Transverse colon (tissue), 4 donors: ENCODE data around the gene MBP. TPM values are rescaled to one million over a fixed set of nuclear protein-coding genes. Genes with fewer than 3 reads are reported as not detected.

ENCODE experiments used
- DNase-seq: peaks from one replicate; pipeline ENCODE4 v3.0.0-alpha.2; 2019
- H3K27ac ChIP-seq, 4 donors: fragments of 200-600 bp; sonication (generic); 2 replicates each; pipeline ENCODE4 v1.5.1; 2016 to 2018; ENCODE audit warnings: inconsistent platforms in 4 of 4
- H3K27me3 ChIP-seq: fragments of 200-600 bp; sonication (generic); 2 replicates; pipeline ENCODE4 v1.5.1; 2017; ENCODE audit warnings: inconsistent platforms
- H3K36me3 ChIP-seq, 4 donors: fragments of 200-600 bp; sonication (generic); 2 replicates each; pipeline ENCODE4 v1.5.1; 2017 to 2019; ENCODE audit warnings: inconsistent platforms in 4 of 4
- H3K4me1 ChIP-seq, 4 donors: fragments of 200-600 bp; sonication (generic); 2 replicates each; pipeline ENCODE4 v1.5.1; 2017 to 2020; ENCODE audit warnings: inconsistent platforms in 4 of 4
- H3K4me3 ChIP-seq, 4 donors: fragments of 200-600 bp; sonication (generic); 1 replicate in 1 of 4; 2 replicates in 3 of 4; pipeline versions ENCODE4 v1.5.1 to v1.6.1; 2017 to 2019; ENCODE audit warnings: inconsistent platforms in 4 of 4
- H3K9me3 ChIP-seq, 2 donors: fragments of 200-600 bp; sonication (generic); 2 replicates each; pipeline ENCODE4 v1.5.1; 2017 to 2019; ENCODE audit warnings: inconsistent platforms in 2 of 2
- CTCF ChIP-seq, 5 experiments: fragments of 200-600 bp in 3 of 5; fragments of 450-650 bp in 2 of 5; sonication (generic) in 3 of 5; IDR thresholded peaks; 1 replicate in 2 of 5; 2 replicates in 3 of 5; pipeline ENCODE4 v1.5.1; 2016 to 2017; ENCODE audit warnings: antibody characterized with exemption in 5 of 5, inconsistent platforms in 3 of 5, mild to moderate bottlenecking in 2 of 5, moderate library complexity in 1 of 5
- EP300 ChIP-seq: sonication (generic); formaldehyde crosslinking; IDR thresholded peaks from one replicate; pipeline ENCODE4 v1.6.1; 2017; ENCODE audit warnings: antibody characterized with exemption, low read depth
- POLR2A ChIP-seq: fragments of 450-650 bp; IDR thresholded peaks from one replicate; pipeline ENCODE4 v1.6.1; 2016; ENCODE audit warnings: antibody characterized with exemption, mild to moderate bottlenecking, moderate library complexity
- POLR2AphosphoS5 ChIP-seq, 3 donors: sonication (generic); formaldehyde crosslinking; IDR thresholded peaks; one replicate each; pipeline ENCODE4 v1.6.1; 2016; ENCODE audit warnings: antibody characterized with exemption in 3 of 3
- whole genome bisulfite sequencing, 2 donors: methylation state at CpG; one replicate each; pipeline ENCODE4 v1.1.5; 2018; ENCODE audit warnings: low coverage in 1 of 2; 5-methylcytosine and 5-hydroxymethylcytosine counted together
- in situ Hi-C, 4 donors: fragments of 200-750 bp; cut with MboI; loops; one replicate each; pipeline versions ENCODE4 v1.15.0 to v1.15.1; 2017; ENCODE audit warnings: low sequenced_read_pairs in 3 of 4, low pct_ligation_motif_present in 1 of 4, low pct_unique_long_range_greater_than_20kb in 1 of 4
- intact Hi-C: fragments of 100-400 bp; cut with DNase I; formaldehyde crosslinking; loops from one replicate; pipeline ENCODE4 v1.15.1; 2023; ENCODE audit warnings: low total_unique reads
- total RNA-seq, 4 donors: library from RNA; depleted of rRNA; stranded (reverse); fragments of >200 nt; gene quantifications; one replicate each; pipeline ENCODE4 v1.1.0, GENCODE V29; 2016

Gene MBP
- total RNA-seq, 4 donors from 2014 or later: 12.7 to 53.4 (median 41.0) TPM

GRCh38 chr18:76997951-76998808, 134.4 kb downstream of the MBP start:
- no peaks in the 10 kb centered on the region for H3K36me3 ChIP-seq
- H3K27ac ChIP-seq: no peak overlapping the region
- WGBS, 2 donors: 83 to 91% methylated on average over 7 to 38 of the region's 38 CpGs
- no peaks in the 10 kb centered on the region for H3K9me3 ChIP-seq
- in situ Hi-C loops: loop anchor here (10.0 to 25.0 kb wide), 4 partner anchors 186 to 664 kb away; partner anchors contain the start of gene ZNF236 (in 1 of the 4)
- intact Hi-C loops: loop anchor here (5.0 kb wide), 2 partner anchors 209 to 586 kb away; no protein-coding TSS in a partner anchor
- no peak for DNase-seq
- peaks cover 0 to 6% (median 2%) of the 10 kb centered on the region in 4 donors for H3K4me1 ChIP-seq
- H3K27me3 ChIP-seq: no peaks in the 10 kb centered on the region
- TF ChIP-seq POLR2AphosphoS5 (IDR thresholded peaks at IDR 0.05) (no peak), EP300 (no peak), CTCF (IDR thresholded peaks at IDR 0.05) (no peak), POLR2A (no peak)
- no peak overlapping the region for H3K4me3 ChIP-seq

GRCh38 chr18:76996429-76996828, 136.2 kb downstream of the MBP start:
- Histone ChIP-seq H3K27ac (no peak overlapping the region), H3K4me3 (no peak overlapping the region), H3K9me3 (no peaks in the 10 kb centered on the region), H3K27me3 (no peaks in the 10 kb centered on the region), H3K36me3 (no peaks in the 10 kb centered on the region), H3K4me1 (peaks cover 0 to 6% (median 2%) of the 10 kb centered on the region in 4 donors)
- no peak for DNase-seq
- WGBS, 2 donors: 75 to 79% methylated on average over 7 of the region's 7 CpGs
- TF ChIP-seq EP300 (no peak), CTCF (IDR thresholded peaks at IDR 0.05) (no peak), POLR2A (no peak), POLR2AphosphoS5 (IDR thresholded peaks at IDR 0.05) (no peak)
- intact Hi-C loops (loop anchor here (5.0 kb wide), 2 partner anchors 211 to 584 kb away; no protein-coding TSS in a partner anchor), in situ Hi-C loops (loop anchor here (10.0 to 25.0 kb wide), 4 partner anchors 184 to 666 kb away; partner anchors contain the start of gene ZNF236 (in 1 of the 4))

- H3K4me1 ChIP-seq: peaks cover 0 to 6% (median 2%) of the 10 kb centered on the region in 4 donors
- TF ChIP-seq POLR2A (no peak), EP300 (no peak), POLR2AphosphoS5 (IDR thresholded peaks at IDR 0.05) (no peak), CTCF (IDR thresholded peaks at IDR 0.05) (no peak)
- DNase-seq: no peak
- H3K27me3 ChIP-seq: no peaks in the 10 kb centered on the region
- no peak overlapping the region for H3K27ac ChIP-seq
- H3K4me3 ChIP-seq: no peak overlapping the region
- no peaks in the 10 kb centered on the region for H3K36me3 ChIP-seq
- H3K9me3 ChIP-seq: no peaks in the 10 kb centered on the region
- 58 to 70% methylated on average over 7 of the region's 7 CpGs for WGBS, 2 donors
- intact Hi-C loops: loop anchor here (5.0 kb wide), 2 partner anchors 211 to 584 kb away; no protein-coding TSS in a partner anchor
- in situ Hi-C loops: loop anchor here (10.0 to 25.0 kb wide), 4 partner anchors 184 to 666 kb away; partner anchors contain the start of gene ZNF236 (in 1 of the 4)
Observed at GRCh38 chr18:76995896-76996295, 136.7 kb downstream of the MBP start.

- in situ Hi-C loops: loop anchor here (10.0 to 25.0 kb wide), 4 partner anchors 182 to 668 kb away; partner anchors contain the start of gene ZNF236 (in 1 of the 4)
- no peaks in the 10 kb centered on the region for H3K9me3 ChIP-seq
- H3K36me3 ChIP-seq: no peaks in the 10 kb centered on the region
- intact Hi-C loops: no loop called here
- no peak overlapping the region for H3K4me3 ChIP-seq
- H3K4me1 ChIP-seq: no peaks in the 10 kb centered on the region
- H3K27me3 ChIP-seq: no peaks in the 10 kb centered on the region
- no peak overlapping the region for H3K27ac ChIP-seq
- 80 to 83% methylated on average over 8 of the region's 8 CpGs for WGBS, 2 donors
- no peak for DNase-seq
- TF ChIP-seq EP300: no peak
- TF ChIP-seq CTCF (IDR thresholded peaks at IDR 0.05): no peak
- no peak for TF ChIP-seq POLR2AphosphoS5 (IDR thresholded peaks at IDR 0.05)
- TF ChIP-seq POLR2A: no peak
Observed at GRCh38 chr18:76994086-76994654, 138.4 kb downstream of the MBP start.
